Measurements from ENCODE around the gene EP400. TPM values are rescaled to one million over a fixed set of nuclear protein-coding genes. Genes with fewer than 3 reads are reported as not detected.

The EP400 gene
- total and polyA plus RNA-seq, 8 donors: 33.5 to 49.9 (median 41.4) TPM

- H3K27me3 ChIP-seq: no peaks in the 10 kb centered on the region
Observed at GRCh38 chr12:132106921-132107320, 157.2 kb downstream of the EP400 start.

GRCh38 chr12:132108211-132108832 lies 158.6 kb downstream of the EP400 start:
- H3K36me3 ChIP-seq: peaks cover 0 to 64% of the 10 kb centered on the region in 2 donors
- no peak overlapping the region for H3K4me3 ChIP-seq
- no peak overlapping the region for H3K27ac ChIP-seq
- no peaks in the 10 kb centered on the region for H3K4me1 ChIP-seq
- no peak for ATAC-seq
- intact Hi-C loops (cut with DNase I): no loop called here
- TF ChIP-seq CTCF (IDR thresholded peaks at IDR 0.05): no peak
- H3K27me3 ChIP-seq: no peaks in the 10 kb centered on the region
- H3K9me3 ChIP-seq: no peaks in the 10 kb centered on the region
- no peak for DNase-seq

More at GRCh38 chr12:132106921-132107320, 157.2 kb downstream of the EP400 start:
- ATAC-seq (no peak), DNase-seq (no peak)
- Histone ChIP-seq H3K9me3 (no peaks in the 10 kb centered on the region), H3K4me1 (no peaks in the 10 kb centered on the region), H3K4me3 (no peak overlapping the region), H3K36me3 (peaks cover 0 to 57% of the 10 kb centered on the region in 2 donors), H3K27ac (no peak overlapping the region)
- intact Hi-C loops (cut with DNase I): no loop called here
- TF ChIP-seq CTCF (IDR thresholded peaks at IDR 0.05): no peak

- intact Hi-C loops (cut with DNase I): no loop called here
- ATAC-seq: no peak
Observed at GRCh38 chr12:132109741-132110140, 160.0 kb downstream of the EP400 start.

GRCh38 chr12:132110677-132111076 lies 160.9 kb downstream of the EP400 start:
- peaks cover 3 to 74% of the 10 kb centered on the region in 2 donors for H3K36me3 ChIP-seq

More at GRCh38 chr12:132109741-132110140, 160.0 kb downstream of the EP400 start:
- no peak for DNase-seq
- Histone ChIP-seq H3K4me1 (no peaks in the 10 kb centered on the region), H3K27ac (no peak overlapping the region), H3K36me3 (peaks cover 2 to 73% of the 10 kb centered on the region in 2 donors), H3K4me3 (no peak overlapping the region), H3K27me3 (no peaks in the 10 kb centered on the region), H3K9me3 (no peaks in the 10 kb centered on the region)
- TF ChIP-seq CTCF (IDR thresholded peaks at IDR 0.05): no peak

More at GRCh38 chr12:132110677-132111076, 160.9 kb downstream of the EP400 start:
- Histone ChIP-seq H3K4me1 (no peaks in the 10 kb centered on the region), H3K27me3 (no peaks in the 10 kb centered on the region), H3K9me3 (no peaks in the 10 kb centered on the region), H3K4me3 (no peak overlapping the region), H3K27ac (no peak overlapping the region)
- intact Hi-C loops (cut with DNase I): no loop called here
- TF ChIP-seq CTCF (IDR thresholded peaks at IDR 0.05): no peak
- ATAC-seq (no peak), DNase-seq (no peak)
